ENCODE results near the gene ETFRF1. TPM values are rescaled to one million over a fixed set of nuclear protein-coding genes. Genes with fewer than 3 reads are reported as not detected.

Gene ETFRF1
- total RNA-seq, 2 donors from 2014 or later = 48.7 to 82.4 TPM

DNA sequence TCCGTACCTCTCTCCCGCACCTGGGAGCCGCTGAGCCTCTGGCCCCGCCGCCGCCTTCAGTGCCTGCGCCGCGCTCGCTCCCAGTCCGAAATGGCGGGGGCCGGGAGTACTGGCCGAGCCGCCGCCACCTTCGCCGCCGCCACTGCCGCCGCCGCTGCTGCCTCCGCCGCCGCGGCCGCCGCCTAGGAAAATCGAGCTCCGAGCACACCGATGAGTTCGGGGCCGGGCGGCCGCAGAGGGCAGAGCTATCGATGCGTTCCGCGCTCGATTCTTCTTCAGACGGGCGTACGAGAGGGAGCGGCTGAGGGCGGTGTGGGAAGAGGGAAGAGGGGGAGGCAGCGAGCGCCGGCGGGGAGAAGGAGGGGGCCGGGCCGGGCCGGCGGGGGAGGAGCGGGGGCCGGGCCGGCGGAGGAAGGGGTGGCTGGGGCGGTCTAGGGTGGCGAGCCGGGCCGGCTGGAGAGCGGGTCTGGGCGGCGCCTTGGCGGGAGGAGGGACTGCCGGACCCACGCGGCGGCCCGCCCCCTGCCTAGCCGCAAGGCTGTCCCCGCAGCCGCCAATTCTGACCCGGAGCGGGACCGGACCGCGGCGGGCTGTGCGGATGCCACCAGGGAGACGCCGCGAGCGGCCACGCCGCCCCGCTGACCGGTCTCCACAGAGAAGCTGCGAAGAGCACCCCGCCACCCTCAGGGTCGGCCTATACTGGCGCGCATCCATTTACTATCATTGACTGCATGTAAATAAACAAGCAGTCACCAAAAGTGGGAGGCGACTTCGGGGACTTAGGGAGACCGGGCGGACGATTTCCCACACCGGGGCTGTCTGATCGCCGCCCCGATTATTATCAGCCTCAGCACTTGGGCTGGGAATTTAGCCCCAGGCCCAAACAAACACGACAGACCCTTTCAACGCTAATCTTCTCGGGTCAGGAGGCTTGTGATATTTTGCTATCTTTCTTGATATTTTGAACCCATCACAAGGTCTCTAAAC is 56.0 kb downstream of the ETFRF1 start, which contains the start of gene KRAS:
KRAS (minus strand) TSS at position 186 of the 987 bp plus-strand sequence.
- H3K4me1 ChIP-seq = peaks cover 0 to 8% of the 10 kb centered on the region in 2 donors
- H3K9me3 ChIP-seq = no peaks in the 10 kb centered on the region
- no peaks in the 10 kb centered on the region for H3K36me3 ChIP-seq
- DNase-seq (ENCODE audit: low spot score) = peak; percentile 95
- peak within 1 kb of the TSS; percentile 99 to 100 for H3K4me3 ChIP-seq
- H3K27ac ChIP-seq = peak within 1 kb of the TSS; percentile 95 to 98
- TF ChIP-seq, protein P1, sequence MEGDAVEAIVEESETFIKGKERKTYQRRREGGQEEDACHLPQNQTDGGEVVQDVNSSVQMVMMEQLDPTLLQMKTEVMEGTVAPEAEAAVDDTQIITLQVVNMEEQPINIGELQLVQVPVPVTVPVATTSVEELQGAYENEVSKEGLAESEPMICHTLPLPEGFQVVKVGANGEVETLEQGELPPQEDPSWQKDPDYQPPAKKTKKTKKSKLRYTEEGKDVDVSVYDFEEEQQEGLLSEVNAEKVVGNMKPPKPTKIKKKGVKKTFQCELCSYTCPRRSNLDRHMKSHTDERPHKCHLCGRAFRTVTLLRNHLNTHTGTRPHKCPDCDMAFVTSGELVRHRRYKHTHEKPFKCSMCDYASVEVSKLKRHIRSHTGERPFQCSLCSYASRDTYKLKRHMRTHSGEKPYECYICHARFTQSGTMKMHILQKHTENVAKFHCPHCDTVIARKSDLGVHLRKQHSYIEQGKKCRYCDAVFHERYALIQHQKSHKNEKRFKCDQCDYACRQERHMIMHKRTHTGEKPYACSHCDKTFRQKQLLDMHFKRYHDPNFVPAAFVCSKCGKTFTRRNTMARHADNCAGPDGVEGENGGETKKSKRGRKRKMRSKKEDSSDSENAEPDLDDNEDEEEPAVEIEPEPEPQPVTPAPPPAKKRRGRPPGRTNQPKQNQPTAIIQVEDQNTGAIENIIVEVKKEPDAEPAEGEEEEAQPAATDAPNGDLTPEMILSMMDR (IDR thresholded peaks at IDR 0.05) = peak in 1 of 2 donors; percentile 32
- no peaks in the 10 kb centered on the region for H3K27me3 ChIP-seq

DNA sequence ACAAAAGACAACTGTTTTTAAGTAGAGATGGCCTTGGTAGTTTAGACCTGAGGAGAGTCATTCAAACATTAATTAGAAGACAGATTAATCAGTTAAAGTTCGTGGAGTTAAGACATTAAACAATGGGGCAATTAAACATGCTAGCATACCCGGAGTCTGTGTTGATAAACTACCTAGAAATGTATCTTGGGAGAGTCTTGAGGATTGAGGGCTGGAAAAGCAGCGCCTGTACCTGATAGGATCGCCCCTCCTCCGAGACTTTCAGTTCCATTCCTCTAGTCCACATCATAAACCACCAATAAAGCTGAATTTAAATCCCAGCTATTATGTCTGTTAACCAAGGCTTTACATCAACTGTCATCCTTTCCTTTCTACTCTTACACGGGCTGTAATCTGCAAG is 56.7 kb downstream of the ETFRF1 start:
- Histone ChIP-seq H3K4me3 (peak overlapping the region; percentile 99 to 100), H3K36me3 (no peaks in the 10 kb centered on the region), H3K4me1 (peaks cover 0 to 8% of the 10 kb centered on the region in 2 donors), H3K27ac (peak overlapping the region; percentile 95 to 98), H3K27me3 (no peaks in the 10 kb centered on the region), H3K9me3 (no peaks in the 10 kb centered on the region)
- TF ChIP-seq, protein P1 (IDR thresholded peaks at IDR 0.05) = no peak
- no peak for DNase-seq (ENCODE audit: low spot score)

DNA sequence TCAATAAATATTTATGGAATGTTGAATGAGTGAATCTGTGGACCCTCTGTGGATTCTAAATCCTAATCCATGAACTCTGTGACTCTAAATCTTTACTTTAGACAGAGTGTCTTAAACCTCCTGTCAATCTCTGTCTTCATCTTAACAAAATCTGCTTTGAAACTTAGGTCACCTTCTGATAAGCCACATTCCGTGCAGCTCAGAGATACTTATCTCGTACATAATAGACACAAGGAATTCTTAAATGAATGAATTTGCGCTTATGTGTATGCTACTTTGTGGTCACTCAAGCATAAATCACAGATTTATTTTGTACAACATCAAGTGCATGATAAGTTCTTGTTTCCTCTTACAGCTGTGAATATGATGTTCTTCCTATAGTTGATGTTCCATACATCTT is 57.9 kb downstream of the ETFRF1 start:
- DNase-seq (ENCODE audit: low spot score) = no peak
- TF ChIP-seq, protein P1 (IDR thresholded peaks at IDR 0.05) = no peak

DNA sequence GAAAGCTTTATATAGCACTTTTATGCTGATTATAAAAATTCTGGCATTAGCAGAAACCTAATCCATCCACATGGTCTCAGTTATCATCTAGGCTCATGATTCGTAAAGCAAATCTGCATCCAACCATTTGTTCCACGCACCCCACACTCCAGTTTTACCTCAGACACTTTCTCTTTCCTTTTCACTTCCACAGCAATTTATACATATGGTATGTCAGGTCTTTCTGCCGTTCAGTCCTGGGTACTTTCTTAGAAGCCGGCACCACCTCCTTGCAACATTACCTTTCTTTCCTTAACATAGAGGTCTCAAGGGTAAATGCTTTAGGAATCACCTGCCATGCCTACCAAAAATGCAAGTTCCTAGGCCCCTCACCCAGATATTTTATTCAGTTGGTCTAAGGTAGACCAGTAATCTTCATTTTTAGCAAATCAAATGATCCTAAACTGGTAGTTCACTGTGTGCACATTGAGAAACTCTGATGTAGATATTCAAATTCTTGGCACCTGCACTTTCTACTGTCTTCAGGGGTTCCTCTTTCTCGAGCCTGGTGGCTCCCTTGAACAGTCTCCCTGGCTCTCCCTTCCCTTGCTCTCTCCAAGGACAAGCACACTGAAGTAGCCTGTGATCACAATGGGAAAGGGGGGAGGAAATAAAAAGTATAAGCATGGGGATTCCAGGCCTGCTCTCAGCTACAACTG is 58.5 kb downstream of the ETFRF1 start:
- no peak for DNase-seq (ENCODE audit: low spot score)
- H3K27ac ChIP-seq = no peak overlapping the region
- TF ChIP-seq, protein P1 (IDR thresholded peaks at IDR 0.05) = no peak
- no peaks in the 10 kb centered on the region for H3K36me3 ChIP-seq
- H3K4me1 ChIP-seq = peaks cover 0 to 8% of the 10 kb centered on the region in 2 donors
- no peak overlapping the region for H3K4me3 ChIP-seq
- no peaks in the 10 kb centered on the region for H3K27me3 ChIP-seq
- no peaks in the 10 kb centered on the region for H3K9me3 ChIP-seq

More for the DNA sequence above, 57.9 kb downstream of the ETFRF1 start:
- Histone ChIP-seq H3K27ac (no peak overlapping the region), H3K27me3 (no peaks in the 10 kb centered on the region), H3K9me3 (no peaks in the 10 kb centered on the region), H3K36me3 (no peaks in the 10 kb centered on the region), H3K4me3 (no peak overlapping the region), H3K4me1 (peaks cover 0 to 8% of the 10 kb centered on the region in 2 donors)

DNA sequence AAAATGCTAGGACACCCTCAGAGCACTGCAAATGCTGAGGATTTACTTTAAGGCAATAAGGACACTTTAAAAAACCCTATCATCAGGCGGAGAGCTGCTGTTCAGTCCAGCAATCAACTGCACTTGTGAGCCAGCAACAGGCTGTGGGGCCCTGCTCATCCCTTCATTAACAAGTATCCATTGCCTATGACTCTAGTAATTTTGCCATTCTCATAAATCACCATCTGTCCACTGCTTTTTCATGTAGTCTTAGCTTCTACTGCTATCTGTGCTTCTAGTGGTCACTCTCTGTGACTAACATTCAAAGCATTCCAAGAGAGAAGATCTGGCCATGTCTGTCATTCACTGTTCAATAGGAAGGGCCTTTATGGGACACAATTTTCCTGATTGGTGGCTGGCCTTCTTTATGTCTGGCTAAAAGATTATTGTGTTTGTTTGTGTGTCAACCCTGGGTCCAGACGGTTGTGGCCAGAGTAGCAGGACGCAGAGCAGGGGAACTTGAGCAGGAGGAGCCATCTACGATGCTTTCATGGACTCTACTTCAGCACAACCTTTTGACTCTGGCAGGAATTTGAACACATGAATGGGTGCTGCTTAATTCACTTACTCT is 59.3 kb downstream of the ETFRF1 start:
- Histone ChIP-seq H3K27me3 (no peaks in the 10 kb centered on the region), H3K36me3 (no peaks in the 10 kb centered on the region), H3K4me3 (no peak overlapping the region), H3K9me3 (no peaks in the 10 kb centered on the region), H3K4me1 (peaks cover 0 to 5% of the 10 kb centered on the region in 2 donors), H3K27ac (no peak overlapping the region)
- DNase-seq (ENCODE audit: low spot score) = no peak
- TF ChIP-seq, protein P1 (IDR thresholded peaks at IDR 0.05) = no peak

Other genes starting within 250 kb of the ETFRF1 start
- 10 to 100 TPM in 1 of 2 donors, 1 to 10 TPM in 1; 3.4 to 13.1 TPM for gene BCAT1, start 246.1 kb upstream of the ETFRF1 start, total RNA-seq
- 1 to 10 TPM; 1.5 to 1.6 TPM for gene DNAI7, start 77 bp upstream of the ETFRF1 start, total RNA-seq
- 1 to 10 TPM; 9.6 to 9.9 TPM for gene KRAS, start 55.7 kb downstream of the ETFRF1 start, total RNA-seq